HG03280 (cell line): ENCODE measurements around the gene MUC12.
"Not testable (repeated sequence)": the region's sequence is repeated elsewhere in the genome, so short reads cannot be mapped to it uniquely, and the experiment has no call there.

Experiments
- ATAC-seq: cut with Tn5 transposase; IDR thresholded peaks from one replicate; pipeline ENCODE4 v1.9.1; 2021; ENCODE audit warnings: mild to moderate bottlenecking, moderate library complexity; ENCODE audit not compliant: unreplicated experiment

The MUC12 gene, protein sequence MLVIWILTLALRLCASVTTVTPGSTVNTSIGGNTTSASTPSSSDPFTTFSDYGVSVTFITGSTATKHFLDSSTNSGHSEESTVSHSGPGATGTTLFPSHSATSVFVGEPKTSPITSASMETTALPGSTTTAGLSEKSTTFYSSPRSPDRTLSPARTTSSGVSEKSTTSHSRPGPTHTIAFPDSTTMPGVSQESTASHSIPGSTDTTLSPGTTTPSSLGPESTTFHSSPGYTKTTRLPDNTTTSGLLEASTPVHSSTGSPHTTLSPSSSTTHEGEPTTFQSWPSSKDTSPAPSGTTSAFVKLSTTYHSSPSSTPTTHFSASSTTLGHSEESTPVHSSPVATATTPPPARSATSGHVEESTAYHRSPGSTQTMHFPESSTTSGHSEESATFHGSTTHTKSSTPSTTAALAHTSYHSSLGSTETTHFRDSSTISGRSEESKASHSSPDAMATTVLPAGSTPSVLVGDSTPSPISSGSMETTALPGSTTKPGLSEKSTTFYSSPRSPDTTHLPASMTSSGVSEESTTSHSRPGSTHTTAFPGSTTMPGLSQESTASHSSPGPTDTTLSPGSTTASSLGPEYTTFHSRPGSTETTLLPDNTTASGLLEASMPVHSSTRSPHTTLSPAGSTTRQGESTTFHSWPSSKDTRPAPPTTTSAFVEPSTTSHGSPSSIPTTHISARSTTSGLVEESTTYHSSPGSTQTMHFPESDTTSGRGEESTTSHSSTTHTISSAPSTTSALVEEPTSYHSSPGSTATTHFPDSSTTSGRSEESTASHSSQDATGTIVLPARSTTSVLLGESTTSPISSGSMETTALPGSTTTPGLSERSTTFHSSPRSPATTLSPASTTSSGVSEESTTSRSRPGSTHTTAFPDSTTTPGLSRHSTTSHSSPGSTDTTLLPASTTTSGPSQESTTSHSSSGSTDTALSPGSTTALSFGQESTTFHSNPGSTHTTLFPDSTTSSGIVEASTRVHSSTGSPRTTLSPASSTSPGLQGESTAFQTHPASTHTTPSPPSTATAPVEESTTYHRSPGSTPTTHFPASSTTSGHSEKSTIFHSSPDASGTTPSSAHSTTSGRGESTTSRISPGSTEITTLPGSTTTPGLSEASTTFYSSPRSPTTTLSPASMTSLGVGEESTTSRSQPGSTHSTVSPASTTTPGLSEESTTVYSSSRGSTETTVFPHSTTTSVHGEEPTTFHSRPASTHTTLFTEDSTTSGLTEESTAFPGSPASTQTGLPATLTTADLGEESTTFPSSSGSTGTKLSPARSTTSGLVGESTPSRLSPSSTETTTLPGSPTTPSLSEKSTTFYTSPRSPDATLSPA (N-terminal part only)

DNA sequence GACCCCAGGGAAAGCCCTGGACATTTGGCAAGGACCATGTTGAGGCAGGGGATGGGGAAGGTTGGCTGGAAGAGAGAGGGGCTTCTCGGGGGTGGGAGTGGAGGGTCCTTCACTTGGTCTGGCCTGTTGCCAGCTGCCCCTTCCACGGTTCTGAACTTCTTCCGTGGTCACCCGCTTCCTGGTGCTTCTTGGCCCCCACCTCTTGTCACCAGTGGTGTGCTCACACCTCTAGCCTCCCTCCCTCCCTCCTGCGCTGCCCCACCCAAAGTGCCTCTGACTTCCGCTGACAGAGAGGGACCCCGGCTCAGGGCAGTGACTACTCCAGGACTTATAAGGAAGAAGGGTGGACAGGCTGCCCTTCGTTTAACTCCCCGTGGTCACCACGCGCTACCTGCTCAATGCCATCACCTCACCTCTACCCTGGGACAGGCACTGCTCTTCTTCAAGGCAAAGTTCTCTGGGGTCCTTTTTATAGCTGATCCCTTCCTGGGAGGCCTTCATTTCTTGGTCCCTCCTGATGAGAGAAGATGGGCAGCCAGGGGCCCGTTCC, at the start of gene MUC12:
TSS of gene MUC12 (plus strand) at position 500 of the 550 bp plus-strand sequence. CDS start 58 bp downstream, outside the sequence.
- ATAC-seq: no peak

DNA sequence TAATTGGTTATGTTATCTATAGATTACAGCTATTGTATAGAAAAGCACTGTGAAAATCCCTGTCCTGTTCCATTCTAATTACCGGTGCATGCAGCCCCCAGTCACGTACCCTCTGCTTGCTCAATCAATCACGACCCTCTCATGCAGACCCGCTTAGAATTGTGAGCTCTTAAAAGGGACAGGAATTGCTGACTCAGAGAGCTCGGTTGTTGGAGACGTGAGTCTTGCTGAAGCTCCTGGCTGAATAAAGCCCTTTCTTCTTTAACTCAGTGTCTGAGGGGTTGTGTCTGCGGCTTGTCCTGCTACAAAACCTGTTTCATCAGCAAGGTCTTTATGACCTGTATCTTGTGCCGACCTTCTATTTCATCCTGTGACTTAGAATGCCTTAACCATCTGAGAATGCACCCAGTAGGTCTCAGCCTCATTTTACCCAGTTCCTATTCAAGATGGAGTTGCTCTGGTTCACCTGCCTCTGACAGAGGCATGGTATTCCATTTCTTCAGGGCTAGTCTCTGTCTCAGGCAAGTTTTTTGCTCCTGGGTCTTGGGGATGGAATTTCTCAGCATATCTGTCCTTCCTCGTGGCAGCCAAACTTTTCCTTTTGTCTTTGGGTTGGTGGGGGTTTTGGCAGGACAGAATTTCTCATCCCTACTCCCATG, 49.5 kb upstream of the MUC12 start:
- ATAC-seq: not testable (repeated sequence)

DNA sequence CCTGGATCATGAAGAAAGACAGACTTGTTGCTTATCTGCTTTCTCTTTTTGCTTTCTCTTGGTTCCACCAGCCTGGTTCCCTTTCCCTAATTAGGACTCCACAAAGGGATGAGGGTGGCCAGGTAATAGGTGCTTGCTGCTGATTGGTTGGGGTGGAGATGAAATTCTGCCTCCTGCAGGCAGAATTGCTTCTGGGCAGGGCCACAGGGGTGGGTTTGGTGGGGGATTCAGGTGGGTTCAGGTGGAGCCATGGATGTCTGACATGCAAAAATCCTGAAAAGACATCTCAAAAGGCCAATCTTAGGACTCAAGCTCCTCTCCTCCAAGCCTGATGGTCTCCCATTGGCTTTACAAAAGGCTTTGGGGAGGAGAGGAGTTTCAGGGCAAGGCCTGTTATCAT, 48.3 kb upstream of the MUC12 start:
- ATAC-seq: no peak

DNA sequence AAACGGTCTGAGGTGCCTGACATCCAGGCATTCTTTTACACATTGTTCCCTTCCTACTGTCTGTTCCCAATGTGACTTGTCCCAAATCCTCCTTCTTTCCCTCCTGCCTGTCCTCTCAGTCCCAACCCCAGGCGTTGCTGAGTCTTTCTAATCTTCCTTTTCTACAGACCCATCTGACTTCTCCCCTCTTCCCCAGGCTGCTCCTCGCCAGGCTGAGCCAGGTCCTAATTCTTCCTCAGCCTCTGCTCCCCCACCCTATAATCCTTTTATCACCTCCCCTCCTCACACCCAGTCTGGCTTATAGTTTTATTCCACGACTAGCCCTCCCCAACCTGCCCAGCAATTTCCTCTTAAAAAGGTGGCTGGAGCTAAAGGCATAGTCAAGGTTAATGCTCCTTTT, 45.7 kb upstream of the MUC12 start:
- ATAC-seq: not testable (repeated sequence)

DNA sequence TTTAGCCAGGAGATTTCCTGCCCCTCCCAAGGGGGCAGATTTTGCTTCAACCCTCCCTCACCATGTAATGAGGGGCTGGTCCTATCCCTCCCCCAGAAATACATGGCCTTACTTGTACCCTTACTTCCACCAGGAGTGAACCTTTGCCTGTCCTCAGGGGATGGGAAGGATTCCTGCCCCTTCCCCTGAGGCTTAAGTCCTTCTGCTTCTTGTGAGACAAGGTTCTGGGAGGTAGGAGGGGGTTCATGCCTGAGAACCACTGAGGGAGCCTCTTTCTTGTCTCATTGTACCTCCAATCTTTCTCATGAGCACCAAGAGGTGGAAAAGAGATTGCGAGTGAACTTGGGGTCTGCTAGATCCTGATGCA, 39.6 kb upstream of the MUC12 start:
- no peak for ATAC-seq

DNA sequence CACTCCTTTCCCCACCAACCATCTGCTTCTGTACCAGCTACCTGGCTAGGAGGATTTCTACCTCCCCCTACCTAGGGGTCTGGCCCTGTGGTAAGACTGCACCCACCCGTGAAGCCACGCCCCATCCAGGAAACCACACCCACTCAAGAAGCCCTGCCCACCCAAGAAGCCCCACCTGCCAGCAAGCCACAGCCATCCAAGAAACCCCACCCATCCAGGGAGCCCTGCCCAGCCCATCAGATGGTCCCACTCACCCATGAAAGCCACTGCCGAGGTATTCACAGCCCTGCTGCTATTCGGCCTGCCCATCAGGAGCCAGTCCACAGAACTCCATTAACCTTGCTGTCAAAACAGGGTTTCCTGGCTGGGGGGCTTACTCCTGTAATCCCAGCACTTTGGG, 35.6 kb upstream of the MUC12 start:
- ATAC-seq: no peak

DNA sequence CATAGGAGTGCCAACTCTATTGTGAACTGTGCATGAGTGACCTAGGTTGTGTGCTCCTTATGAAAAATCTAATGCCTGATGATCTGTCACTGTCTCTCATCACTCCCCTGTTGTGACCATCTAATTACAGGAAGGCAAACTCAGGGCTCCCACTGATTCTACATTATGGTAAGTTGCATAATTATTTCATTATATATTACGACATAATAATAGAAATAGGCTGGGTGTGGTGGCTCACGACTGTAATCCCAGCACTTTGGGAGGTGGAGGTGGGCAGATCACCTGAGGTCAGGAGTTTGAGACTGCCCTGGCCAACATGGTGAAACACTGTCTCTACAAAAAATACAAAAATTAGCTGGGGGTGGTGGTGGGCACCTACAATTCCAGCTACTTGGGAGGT, 34.0 kb upstream of the MUC12 start:
- ATAC-seq: not testable (repeated sequence)

DNA sequence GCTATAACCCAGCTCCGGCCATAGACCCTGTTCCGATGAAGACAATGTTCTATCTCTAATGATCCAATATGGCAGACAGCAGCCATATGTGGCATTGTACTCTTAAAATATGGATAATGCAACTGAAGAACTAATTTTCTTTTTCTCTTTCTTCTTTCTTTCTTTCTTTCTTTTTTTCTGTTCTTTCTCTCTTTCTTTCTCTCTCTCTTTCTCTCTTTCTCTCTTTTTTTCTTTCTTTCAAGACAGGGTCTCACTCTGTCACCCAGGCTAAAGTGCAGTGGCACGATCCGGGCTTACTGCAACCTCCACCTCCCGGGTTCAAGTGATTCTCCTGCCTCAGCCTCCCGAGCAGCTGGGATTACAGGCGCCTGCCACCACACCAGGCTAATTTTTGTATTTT, 33.2 kb upstream of the MUC12 start:
- ATAC-seq: not testable (repeated sequence)

DNA sequence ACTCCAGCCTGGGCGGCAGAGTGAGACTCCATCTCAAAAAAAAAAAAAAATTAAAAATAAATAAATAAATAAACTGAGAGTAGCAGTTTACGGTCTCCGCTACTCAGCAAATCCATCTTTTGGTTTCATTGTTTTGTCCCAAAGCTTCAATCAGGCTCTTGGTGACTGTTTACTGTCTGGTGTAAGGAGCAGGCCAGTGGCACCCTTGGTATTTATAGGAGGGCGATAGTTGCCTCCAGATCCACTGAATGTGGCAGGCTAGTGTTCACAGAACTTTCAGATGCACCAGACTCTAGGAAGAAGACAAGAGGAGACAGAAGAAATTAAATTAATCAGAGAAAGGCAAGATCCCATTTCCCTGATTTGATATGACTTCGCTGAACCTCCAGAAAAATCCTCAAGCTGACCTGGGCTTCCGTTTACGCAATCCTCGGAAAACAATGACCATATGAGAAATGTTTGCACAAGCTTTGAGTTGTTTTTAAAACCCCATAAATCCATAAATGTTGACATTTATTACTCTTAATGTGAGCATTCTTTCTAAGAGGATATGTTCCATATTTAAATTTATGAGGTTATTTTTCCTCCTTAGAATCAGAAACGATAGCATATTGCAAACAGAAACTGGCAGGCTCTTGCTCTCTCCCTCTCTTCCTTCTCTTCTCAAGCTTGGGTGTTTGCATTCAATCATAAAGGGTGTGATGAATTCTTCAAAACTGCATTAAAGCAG, 27.2 kb upstream of the MUC12 start:
- no peak for ATAC-seq

DNA sequence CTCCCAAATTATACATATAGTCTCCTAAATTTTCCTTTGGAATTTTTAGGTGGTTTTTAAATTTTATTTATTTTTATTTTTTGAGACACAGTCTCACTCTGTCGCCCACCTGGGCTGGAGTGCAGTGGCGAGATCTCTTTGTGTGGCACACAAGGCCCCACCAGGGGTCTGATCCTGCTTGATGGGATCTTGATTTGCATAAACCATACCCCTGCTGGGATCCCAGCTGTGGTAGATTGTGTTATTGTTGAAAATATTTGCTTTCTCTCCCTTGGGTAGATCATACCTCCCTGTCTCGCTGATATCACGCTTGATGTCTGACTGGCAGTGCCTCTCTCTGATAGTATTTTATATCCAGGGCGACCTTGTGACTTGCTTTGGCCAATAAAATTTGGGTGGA, 25.7 kb upstream of the MUC12 start:
- no peak for ATAC-seq

DNA sequence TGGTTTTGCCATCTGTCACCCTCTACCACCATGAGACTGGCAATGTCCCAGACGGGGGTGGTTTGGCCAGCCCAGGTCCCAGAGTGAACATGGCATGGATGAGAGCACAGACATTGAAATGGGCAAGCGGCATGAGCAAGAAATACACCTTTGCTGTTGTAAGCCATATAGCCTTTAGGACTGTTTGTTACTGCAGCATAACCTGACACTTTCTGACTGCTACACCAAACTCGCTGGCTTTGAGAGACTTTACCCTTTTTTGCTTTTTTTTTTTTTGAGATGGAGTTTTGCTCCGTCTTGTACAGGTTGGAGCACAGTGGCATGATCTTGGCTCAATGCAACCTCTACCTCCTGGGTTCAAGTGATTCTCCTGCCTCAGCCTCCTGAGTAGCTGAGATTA, 25.2 kb upstream of the MUC12 start:
- no peak for ATAC-seq

DNA sequence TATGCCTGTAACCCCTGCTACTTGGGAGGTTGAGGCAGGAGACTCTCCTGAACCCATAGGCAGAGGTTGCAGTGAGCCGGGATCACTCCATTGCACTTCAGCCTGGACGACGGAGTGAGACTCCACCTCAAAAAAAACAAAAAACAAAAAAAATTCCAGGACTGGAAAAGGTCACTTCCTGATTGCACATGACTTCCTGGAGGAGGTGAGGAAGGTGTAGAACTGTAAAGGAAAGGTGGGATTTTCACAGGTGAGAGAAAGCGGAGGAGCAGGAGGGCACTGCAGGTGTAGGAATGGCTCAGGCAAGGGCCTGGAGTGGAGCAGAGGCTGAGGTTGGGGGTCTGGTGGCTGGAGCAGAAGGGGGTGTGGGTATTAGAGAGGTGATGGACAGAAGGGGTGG, 23.3 kb upstream of the MUC12 start:
- ATAC-seq: no peak

DNA sequence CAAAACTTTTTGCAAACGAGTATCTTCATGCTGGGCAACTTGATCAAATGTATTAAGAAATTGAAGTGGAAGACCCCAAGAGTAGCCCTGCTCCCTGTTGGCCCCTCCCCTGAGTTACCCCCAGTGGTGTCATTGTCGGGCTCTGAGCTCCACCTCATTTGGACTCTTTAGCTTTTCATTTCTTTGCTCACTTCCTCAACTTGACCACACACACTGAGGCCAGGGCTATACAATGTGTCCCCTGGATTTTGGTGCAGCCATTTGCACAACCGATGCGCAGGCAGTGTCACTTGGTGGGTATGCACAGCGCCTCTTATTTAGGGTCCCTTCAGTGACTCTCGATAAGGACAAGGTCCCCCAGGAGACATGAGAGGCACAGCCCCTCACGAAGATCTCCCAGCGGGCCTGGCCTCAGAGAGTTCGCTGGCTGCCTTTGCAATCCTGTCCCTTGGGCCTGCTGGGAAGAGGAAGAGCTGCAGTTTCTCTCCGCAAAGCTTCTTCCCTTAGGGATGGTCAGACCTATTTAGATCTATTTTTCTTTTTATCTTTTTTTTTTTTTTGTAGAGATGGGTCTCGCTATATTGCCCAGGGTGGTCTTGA, 22.5 kb upstream of the MUC12 start:
- ATAC-seq: no peak

DNA sequence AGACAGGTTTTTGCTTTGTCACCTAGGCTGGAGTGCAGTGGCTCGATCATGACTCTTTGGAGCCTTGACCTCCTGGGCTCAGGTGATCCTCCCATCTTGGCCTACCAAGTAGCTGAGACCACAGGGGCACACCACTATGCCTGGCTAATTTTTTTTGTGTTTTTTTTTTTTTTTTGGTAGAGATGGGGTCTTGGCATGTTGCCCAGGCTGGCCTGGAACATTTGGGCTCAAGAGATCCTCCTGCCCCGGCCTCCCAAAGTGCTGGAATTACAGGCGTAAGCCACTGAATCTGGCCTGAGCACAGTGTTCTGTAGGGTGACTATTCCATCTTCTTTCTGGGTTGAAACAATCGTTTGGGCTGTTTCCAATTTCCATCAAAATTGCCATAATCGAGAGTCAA, 21.6 kb upstream of the MUC12 start:
- no peak for ATAC-seq

DNA sequence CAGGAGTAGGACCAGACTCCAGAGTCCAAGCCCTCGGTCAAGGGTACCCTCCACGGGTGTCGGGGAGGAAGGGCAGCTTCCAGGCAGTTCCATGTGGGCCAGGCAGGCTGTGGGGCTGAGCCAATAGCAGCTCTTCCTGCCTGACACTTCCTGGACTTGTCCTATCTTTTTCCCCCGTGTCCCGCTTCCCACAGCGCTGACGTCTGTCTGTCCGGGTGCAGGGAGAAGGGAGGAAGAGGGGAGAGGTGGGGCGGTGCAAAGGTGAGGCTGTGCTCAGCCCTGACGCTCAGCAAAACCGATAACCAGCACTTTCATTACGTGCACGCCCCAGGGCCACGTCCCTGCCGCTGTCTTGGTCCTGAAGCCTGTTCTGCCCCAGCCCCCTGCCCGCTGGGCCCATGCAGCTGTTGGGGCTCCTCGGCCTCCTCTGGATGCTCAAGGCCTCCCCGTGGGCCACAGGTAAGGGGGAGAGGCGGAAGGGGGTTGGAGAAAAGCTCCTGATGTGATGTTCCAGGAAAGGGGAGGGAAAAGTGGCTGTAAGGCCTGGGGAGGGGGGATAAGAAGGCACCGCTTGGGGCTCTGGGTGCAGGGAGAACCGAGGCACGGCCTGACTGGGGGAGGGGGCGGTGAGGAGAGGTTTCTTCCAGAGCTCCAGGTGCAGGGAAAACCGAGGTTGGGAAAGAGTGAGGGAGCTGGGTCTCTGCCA, 20.0 kb upstream of the MUC12 start, which contains the start of gene MUC3A:
TSS of gene MUC3A (plus strand) at position 308 of the 706 bp plus-strand sequence. CDS start at position 399, 91 bp downstream.
- ATAC-seq: no peak

DNA sequence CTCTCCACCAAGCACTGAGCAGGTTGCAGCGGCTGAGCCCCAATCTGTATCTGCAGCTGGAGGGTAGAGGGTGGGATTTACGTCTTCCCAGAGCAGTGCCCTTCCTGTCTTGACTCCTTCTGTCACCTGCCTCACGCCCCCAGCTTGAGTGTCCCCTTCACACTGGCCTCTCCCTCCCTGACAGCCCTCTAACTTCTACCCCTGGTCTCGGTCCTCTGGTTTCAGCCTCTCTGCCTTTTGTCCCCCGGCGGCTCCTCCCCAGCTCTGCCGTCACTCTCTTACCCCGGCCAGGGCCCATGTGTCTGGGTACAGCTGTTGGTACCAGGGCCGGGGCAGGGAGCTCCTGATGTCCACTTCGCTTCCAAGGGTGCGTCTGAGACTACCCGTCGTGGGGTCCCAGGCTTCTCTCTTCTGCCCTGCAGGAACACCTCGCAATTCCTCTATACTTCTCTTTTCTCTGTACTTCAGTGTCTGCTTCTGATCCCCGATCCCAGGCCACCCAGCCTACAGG, 19.4 kb upstream of the MUC12 start:
- ATAC-seq: no peak

DNA sequence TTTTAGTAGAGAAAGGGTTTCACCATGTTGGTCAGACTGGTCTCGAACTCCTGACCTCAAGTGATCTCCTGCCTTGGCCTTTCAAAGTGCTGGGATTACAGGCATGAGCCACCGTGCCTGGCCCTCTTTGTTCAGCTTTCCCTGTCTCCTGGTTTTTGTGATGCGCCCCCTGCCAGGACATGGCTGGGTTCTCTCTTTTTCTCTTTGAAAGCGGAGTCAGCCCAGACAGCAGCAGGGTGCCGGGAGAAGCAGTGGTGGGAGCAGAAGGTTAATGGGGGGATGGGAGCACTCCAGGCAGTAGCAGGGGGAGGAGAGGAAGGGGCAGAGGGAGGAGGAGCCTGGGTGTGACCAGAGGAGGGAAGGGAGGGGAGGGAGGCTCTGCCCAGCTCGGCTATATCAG, 18.2 kb upstream of the MUC12 start:
- ATAC-seq: no peak

DNA sequence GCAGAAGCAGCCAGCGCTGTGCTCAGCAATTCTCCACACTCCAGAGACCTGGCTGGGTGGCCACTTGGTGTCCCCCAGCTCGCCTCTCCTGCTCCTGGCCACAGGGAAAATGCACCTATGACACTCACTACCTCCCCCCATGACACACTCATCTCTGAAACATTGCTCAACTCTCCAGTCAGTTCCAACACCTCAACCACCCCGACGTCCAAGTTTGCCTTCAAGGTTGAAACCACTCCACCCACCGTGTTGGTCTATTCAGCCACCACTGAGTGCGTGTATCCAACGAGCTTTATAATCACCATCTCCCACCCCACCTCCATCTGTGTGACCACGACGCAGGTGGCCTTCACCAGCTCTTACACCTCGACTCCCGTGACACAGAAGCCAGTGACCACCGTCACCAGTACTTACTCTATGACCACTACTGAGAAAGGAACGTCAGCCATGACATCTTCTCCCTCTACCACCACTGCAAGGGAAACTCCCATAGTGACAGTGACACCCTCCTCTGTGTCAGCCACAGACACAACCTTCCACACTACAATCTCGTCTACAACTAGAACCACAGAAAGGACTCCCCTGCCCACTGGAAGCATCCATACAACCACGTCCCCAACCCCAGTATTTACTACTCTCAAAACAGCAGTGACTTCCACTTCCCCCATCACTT, 17.3 kb upstream of the MUC12 start:
- ATAC-seq: no peak
